Endothelial cell of umbilical vein (primary cell): ENCODE data around the gene DMRT1. TPM values are rescaled to one million over a fixed set of nuclear protein-coding genes. Genes with fewer than 3 reads are reported as not detected.

Source experiments
- BruUV-seq: library from RNA; stranded (reverse); fragments of 400-500 nt; replicated peaks from 2 replicates; lab custom pipeline; 2021; lab: Mats Ljungman, UMichigan
- CTCF ChIA-PET: fragments of 300-600, 350-600 bp; sonication (Branson Sonifier 250); formaldehyde crosslinking; loops from one replicate; lab custom pipeline; 2021; ENCODE audit warnings: antibody characterized with exemption, inconsistent platforms; lab: Charles Lee
- POLR2A ChIA-PET: fragments of 300-600, 350-600 bp; sonication (Branson Sonifier 250); formaldehyde crosslinking; loops from one replicate; lab custom pipeline; 2021; ENCODE audit warnings: antibody characterized with exemption, inconsistent platforms; lab: Charles Lee
- DNase-seq: peaks from one replicate; pipeline ENCODE4 v3.0.0-alpha.2; 2011; ENCODE audit warnings: low read depth, low spot score
- FAIRE-seq: peaks from 2 replicates; lab custom pipeline; 2011; peaks lifted over from hg19 to GRCh38; lab: Jason Lieb, UNC
- H2AFZ ChIP-seq: 2 replicates; pipeline ENCODE4 v1.6.0; 2012; ENCODE audit warnings: low read depth, low read length, control low read depth, inconsistent platforms
- H3K27ac ChIP-seq: 2 replicates; pipeline ENCODE4 v1.5.1; 2011; ENCODE audit warnings: low read depth, mild to moderate bottlenecking, control low read depth, low read length, moderate library complexity; ENCODE audit not compliant: insufficient read depth
- H3K27me3 ChIP-seq, 2 experiments: 2 replicates each; pipeline versions ENCODE4 v1.6.0 to v1.6.1; 2011; ENCODE audit warnings: low read length in 2 of 2, mixed read lengths in 1 of 2; ENCODE audit not compliant: control insufficient read depth in 2 of 2, insufficient read depth in 2 of 2
- H3K36me3 ChIP-seq, 2 experiments: 2 replicates in 1 of 2; 3 replicates in 1 of 2; pipeline ENCODE4 v1.5.1; 2011; ENCODE audit warnings: low read length in 2 of 2, mild to moderate bottlenecking in 1 of 2, moderate library complexity in 1 of 2; ENCODE audit not compliant: control insufficient read depth in 2 of 2, insufficient read depth in 2 of 2; ENCODE audit errors: extremely low read depth in 1 of 2
- H3K4me1 ChIP-seq: 3 replicates; pipeline ENCODE4 v1.5.1; 2011; ENCODE audit warnings: mild to moderate bottlenecking, low read length; ENCODE audit not compliant: control insufficient read depth, insufficient read depth; ENCODE audit errors: extremely low read depth
- H3K4me2 ChIP-seq: 2 replicates; pipeline ENCODE4 v1.6.1; 2011; ENCODE audit warnings: low read length, control low read depth, mixed read lengths; ENCODE audit not compliant: insufficient read depth
- H3K4me3 ChIP-seq, 3 experiments: fragments of 200-600 bp in 1 of 3; sonication (generic), shearing (Covaris generic) in 1 of 3; replicated peaks in 1 of 3; 2 replicates each; pipeline ENCODE4 v1.5.1; 2011 to 2016; ENCODE audit warnings: control low read depth in 3 of 3, low read length in 3 of 3, mild to moderate bottlenecking in 2 of 3, inconsistent platforms in 1 of 3, low read depth in 1 of 3, moderate library complexity in 1 of 3; ENCODE audit not compliant: insufficient read depth in 1 of 3
- H3K79me2 ChIP-seq: 2 replicates; pipeline ENCODE4 v1.6.0; 2012; ENCODE audit warnings: low read length, inconsistent platforms; ENCODE audit not compliant: control insufficient read depth, insufficient read depth
- H3K9ac ChIP-seq: replicated peaks from 2 replicates; pipeline ENCODE3; 2011; ENCODE audit warnings: low read length, control low read depth; ENCODE audit not compliant: insufficient read depth; ENCODE audit errors: extremely low read depth
- H3K9me1 ChIP-seq: replicated peaks from 3 replicates; pipeline ENCODE4 v1.6.0; 2011; ENCODE audit warnings: mild to moderate bottlenecking, low read length; ENCODE audit not compliant: control insufficient read depth, insufficient read depth; ENCODE audit errors: extremely low read depth
- H3K9me3 ChIP-seq: replicated peaks from 2 replicates; pipeline ENCODE4 v1.5.1; 2012; ENCODE audit warnings: low read length, inconsistent platforms; ENCODE audit not compliant: control insufficient read depth, insufficient read depth
- H4K20me1 ChIP-seq: replicated peaks from 2 replicates; pipeline ENCODE3; 2011; ENCODE audit warnings: mild to moderate bottlenecking, low read length; ENCODE audit not compliant: control insufficient read depth, insufficient read depth; ENCODE audit errors: extremely low read depth
- CTCF ChIP-seq, 2 donors: IDR thresholded peaks; 1 replicate in 1 of 2; 2 replicates in 1 of 2; pipeline ENCODE4 v1.5.1; 2011; ENCODE audit warnings: low read length in 2 of 2, mild to moderate bottlenecking in 2 of 2, moderate library complexity in 2 of 2, control low read depth in 1 of 2, inconsistent platforms in 1 of 2, low read depth in 1 of 2; ENCODE audit not compliant: insufficient read depth in 1 of 2; ENCODE audit errors: extremely low read depth in 1 of 2
- EZH2 ChIP-seq: IDR thresholded peaks from 2 replicates; pipeline ENCODE4 v1.6.1; 2012; ENCODE audit warnings: borderline replicate concordance, low read depth, mild to moderate bottlenecking, moderate library complexity, low read length, inconsistent platforms; ENCODE audit not compliant: severe bottlenecking
- FOS ChIP-seq: IDR thresholded peaks from 2 replicates; pipeline ENCODE4 v1.6.1; 2011; ENCODE audit warnings: mild to moderate bottlenecking, low read length, moderate library complexity, borderline replicate concordance; ENCODE audit not compliant: insufficient read depth
- GATA2 ChIP-seq: IDR thresholded peaks from 2 replicates; pipeline ENCODE4 v1.7.0; 2011; ENCODE audit warnings: low read depth, mild to moderate bottlenecking, moderate library complexity, mixed read lengths, low read length; ENCODE audit not compliant: insufficient read length, insufficient read depth
- JUN ChIP-seq: IDR thresholded peaks from 2 replicates; pipeline ENCODE4 v1.6.1; 2011; ENCODE audit warnings: borderline replicate concordance, low read depth; ENCODE audit not compliant: insufficient read length, insufficient read depth
- MYC ChIP-seq: IDR thresholded peaks from one replicate; pipeline ENCODE4 v1.6.1; 2011; ENCODE audit warnings: mild to moderate bottlenecking, low read depth, low read length
- POLR2A ChIP-seq: IDR thresholded peaks from 2 replicates; pipeline ENCODE4 v1.6.1; 2012; ENCODE audit warnings: low read depth, mild to moderate bottlenecking, control low read depth, low read length
- POLR2AphosphoS5 ChIP-seq: IDR thresholded peaks from 2 replicates; pipeline ENCODE4 v1.6.1; 2012; ENCODE audit warnings: low read depth, mild to moderate bottlenecking, control low read depth, low read length, moderate library complexity; ENCODE audit not compliant: insufficient read depth
- dilution Hi-C: fragments of 300-500 bp; cut with MboI; formaldehyde crosslinking; loops from one replicate; pipeline ENCODE4 v1.15.0; 2019; ENCODE audit warnings: low sequenced_read_pairs; ENCODE audit not compliant: extremely low pct_ligation_motif_present
- intact Hi-C: fragments of 100-400 bp; cut with micrococcal nuclease; formaldehyde crosslinking; loops from one replicate; pipeline ENCODE4 v1.10.0; 2022
- polyA plus RNA-seq, 4 experiments: library from polyadenylated mRNA; depleted of rRNA in 3 of 4; stranded (reverse) in 3 of 4; unstranded in 1 of 4; fragments of >200 nt; gene quantifications; 2 replicates each; pipeline versions ENCODE4 v1.2.1 to v1.2.3, GENCODE V29; 2011 to 2012; ENCODE audit warnings: missing spikeins in 1 of 4
- total RNA-seq: library from RNA; stranded (reverse); gene quantifications from 2 replicates; pipeline ENCODE4 v1.2.3, GENCODE V29; 2021
- TF ChIP-seq, protein P1 (sequence below): IDR thresholded peaks from 2 replicates; pipeline ENCODE4 v1.6.1; 2011; ENCODE audit not compliant: insufficient read depth, insufficient read length

Gene DMRT1
- total and polyA plus RNA-seq, 2 donors (not counting 3 experiments of a cell fraction or from before 2014, with no cell fraction given), result 0.08 to 0.20 TPM

GRCh38 chr9:935348-935965, 94.0 kb downstream of the DMRT1 start:
- no TSS peak for BruUV-seq
- Histone ChIP-seq H4K20me1 (no peaks in the 10 kb centered on the region), H3K27me3 (no peaks in the 10 kb centered on the region), H3K4me2 (no peak overlapping the region), H3K4me3 (no peak overlapping the region), H3K79me2 (no peaks in the 10 kb centered on the region), H3K4me1 (no peaks in the 10 kb centered on the region), H3K36me3 (no peaks in the 10 kb centered on the region), H3K9ac (no peak overlapping the region), H3K9me1 (no peaks in the 10 kb centered on the region), H3K9me3 (no peaks in the 10 kb centered on the region), H2AFZ (no peak overlapping the region), H3K27ac (no peak overlapping the region)
- ChIA-PET CTCF (interaction anchor here (1.0 to 1.3 kb wide), 2 partner anchors 16 to 51 kb away, joined by 3 read pairs; no protein-coding TSS in a partner anchor), POLR2A (no interaction called here)
- FAIRE-seq (no peak), DNase-seq (no peak)
- TF ChIP-seq MYC, result no peak
- no peak for TF ChIP-seq POLR2AphosphoS5
- TF ChIP-seq EZH2, result no peak
- no peak for TF ChIP-seq FOS
- TF ChIP-seq POLR2A, result no peak
- TF ChIP-seq CTCF (IDR thresholded peaks at IDR 0.05; ENCODE audit: extremely low read depth in 1 of 2, insufficient read depth in 1 of 2, low read depth in 1 of 2, low read length in 2 of 2), result no peak
- TF ChIP-seq GATA2, result no peak
- TF ChIP-seq JUN, result no peak
- TF ChIP-seq, protein P1, sequence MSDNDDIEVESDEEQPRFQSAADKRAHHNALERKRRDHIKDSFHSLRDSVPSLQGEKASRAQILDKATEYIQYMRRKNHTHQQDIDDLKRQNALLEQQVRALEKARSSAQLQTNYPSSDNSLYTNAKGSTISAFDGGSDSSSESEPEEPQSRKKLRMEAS, result no peak
- intact Hi-C loops, result no loop called here
- dilution Hi-C loops, result no loop called here
